Measurements from ENCODE around the gene STK10.

DNA sequence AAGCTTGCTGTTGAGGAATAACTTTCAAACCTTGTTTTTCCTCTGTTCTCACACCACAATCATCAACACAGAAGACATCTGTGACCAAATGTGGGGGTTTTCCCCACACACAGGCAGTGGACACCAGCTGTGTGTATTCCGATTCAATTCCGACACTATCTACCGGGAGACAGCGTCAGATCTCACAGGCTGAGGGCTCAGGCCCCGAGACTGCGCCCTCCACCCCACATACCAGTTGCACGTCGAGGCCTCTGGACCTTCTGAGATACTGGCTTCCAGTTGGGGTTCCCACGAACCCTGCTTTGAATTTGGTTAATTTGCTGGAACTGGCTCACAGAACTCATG lies 41.3 kb downstream of the STK10 start:
- TF ChIP-seq, protein P1, sequence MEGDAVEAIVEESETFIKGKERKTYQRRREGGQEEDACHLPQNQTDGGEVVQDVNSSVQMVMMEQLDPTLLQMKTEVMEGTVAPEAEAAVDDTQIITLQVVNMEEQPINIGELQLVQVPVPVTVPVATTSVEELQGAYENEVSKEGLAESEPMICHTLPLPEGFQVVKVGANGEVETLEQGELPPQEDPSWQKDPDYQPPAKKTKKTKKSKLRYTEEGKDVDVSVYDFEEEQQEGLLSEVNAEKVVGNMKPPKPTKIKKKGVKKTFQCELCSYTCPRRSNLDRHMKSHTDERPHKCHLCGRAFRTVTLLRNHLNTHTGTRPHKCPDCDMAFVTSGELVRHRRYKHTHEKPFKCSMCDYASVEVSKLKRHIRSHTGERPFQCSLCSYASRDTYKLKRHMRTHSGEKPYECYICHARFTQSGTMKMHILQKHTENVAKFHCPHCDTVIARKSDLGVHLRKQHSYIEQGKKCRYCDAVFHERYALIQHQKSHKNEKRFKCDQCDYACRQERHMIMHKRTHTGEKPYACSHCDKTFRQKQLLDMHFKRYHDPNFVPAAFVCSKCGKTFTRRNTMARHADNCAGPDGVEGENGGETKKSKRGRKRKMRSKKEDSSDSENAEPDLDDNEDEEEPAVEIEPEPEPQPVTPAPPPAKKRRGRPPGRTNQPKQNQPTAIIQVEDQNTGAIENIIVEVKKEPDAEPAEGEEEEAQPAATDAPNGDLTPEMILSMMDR (conservative IDR thresholded peaks at IDR 0.05): no peak
- TF ChIP-seq ZFX (IDR thresholded peaks at IDR 0.05): no peak
